Measurements from ENCODE around the gene UGDH. TPM values are rescaled to one million over a fixed set of nuclear protein-coding genes. Genes with fewer than 3 reads are reported as not detected.
"Not testable (repeated sequence)": the region's sequence is repeated elsewhere in the genome, so short reads cannot be mapped to it uniquely, and the experiment has no call there.

Gene UGDH
- total RNA-seq, 1 donor from 2014 or later: 76.2 TPM

- H3K9me3 Mint-ChIP-seq: no peaks in the 10 kb centered on the region
- TF ChIP-seq, protein P1, sequence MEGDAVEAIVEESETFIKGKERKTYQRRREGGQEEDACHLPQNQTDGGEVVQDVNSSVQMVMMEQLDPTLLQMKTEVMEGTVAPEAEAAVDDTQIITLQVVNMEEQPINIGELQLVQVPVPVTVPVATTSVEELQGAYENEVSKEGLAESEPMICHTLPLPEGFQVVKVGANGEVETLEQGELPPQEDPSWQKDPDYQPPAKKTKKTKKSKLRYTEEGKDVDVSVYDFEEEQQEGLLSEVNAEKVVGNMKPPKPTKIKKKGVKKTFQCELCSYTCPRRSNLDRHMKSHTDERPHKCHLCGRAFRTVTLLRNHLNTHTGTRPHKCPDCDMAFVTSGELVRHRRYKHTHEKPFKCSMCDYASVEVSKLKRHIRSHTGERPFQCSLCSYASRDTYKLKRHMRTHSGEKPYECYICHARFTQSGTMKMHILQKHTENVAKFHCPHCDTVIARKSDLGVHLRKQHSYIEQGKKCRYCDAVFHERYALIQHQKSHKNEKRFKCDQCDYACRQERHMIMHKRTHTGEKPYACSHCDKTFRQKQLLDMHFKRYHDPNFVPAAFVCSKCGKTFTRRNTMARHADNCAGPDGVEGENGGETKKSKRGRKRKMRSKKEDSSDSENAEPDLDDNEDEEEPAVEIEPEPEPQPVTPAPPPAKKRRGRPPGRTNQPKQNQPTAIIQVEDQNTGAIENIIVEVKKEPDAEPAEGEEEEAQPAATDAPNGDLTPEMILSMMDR (IDR thresholded peaks at IDR 0.05; ENCODE audit: unreplicated experiment): no peak
- H3K4me1 Mint-ChIP-seq: peaks cover 8% of the 10 kb centered on the region
- H3K4me3 Mint-ChIP-seq: no peak overlapping the region
- DNase-seq (ENCODE audit: low spot score in 2 of 2, unreplicated experiment in 2 of 2): no peak
- H3K27ac Mint-ChIP-seq: peak overlapping the region; percentile 20
- peaks cover 8% of the 10 kb centered on the region for H3K36me3 Mint-ChIP-seq
- no peaks in the 10 kb centered on the region for H3K27me3 Mint-ChIP-seq (ENCODE audit: low read depth)
Measured at GRCh38 chr4:39555472-39555871, 28.2 kb upstream of the UGDH start.

DNA sequence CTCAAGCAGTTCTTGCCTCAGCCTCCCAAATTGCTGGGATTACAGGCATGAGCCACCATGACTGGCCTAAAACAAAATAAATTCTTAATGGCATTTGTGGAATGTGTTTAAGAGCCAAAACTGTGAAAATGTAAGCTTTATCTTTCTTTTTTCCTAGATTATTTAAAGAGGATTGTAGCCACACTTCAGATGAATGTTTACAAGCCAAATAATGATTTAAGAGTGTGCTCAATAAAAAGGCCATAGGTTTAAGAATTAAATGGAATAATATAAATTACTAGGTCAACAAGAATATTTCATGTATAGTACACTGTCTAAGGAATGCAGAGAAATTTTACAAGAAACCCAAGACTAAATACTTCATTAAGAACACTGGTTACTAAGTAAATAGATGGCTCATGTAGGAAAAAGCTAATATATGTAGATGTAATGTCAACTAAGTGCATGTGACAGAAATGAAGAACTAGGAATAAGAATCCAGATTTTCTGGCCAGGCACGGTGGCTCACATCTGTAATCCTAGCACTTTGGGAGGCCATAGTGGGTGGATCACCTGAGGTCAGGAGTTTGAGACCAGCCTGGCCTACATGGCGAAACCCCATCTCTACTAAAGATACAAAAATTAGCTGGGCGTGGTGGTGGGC is 21.3 kb upstream of the UGDH start:
- Mint-ChIP-seq H3K27me3 (ENCODE audit: low read depth) (no peaks in the 10 kb centered on the region), H3K4me1 (peaks cover 19% of the 10 kb centered on the region), H3K4me3 (no peak overlapping the region), H3K9me3 (no peaks in the 10 kb centered on the region), H3K36me3 (peaks cover 6% of the 10 kb centered on the region), H3K27ac (no peak overlapping the region)
- DNase-seq (ENCODE audit: low spot score in 2 of 2, unreplicated experiment in 2 of 2): no peak
- TF ChIP-seq, protein P1 (IDR thresholded peaks at IDR 0.05; ENCODE audit: unreplicated experiment): no peak

GRCh38 chr4:39544580-39545315 is 17.5 kb upstream of the UGDH start:
- Mint-ChIP-seq H3K27ac (peak overlapping the region; percentile 72), H3K36me3 (peaks cover 9% of the 10 kb centered on the region), H3K9me3 (no peaks in the 10 kb centered on the region), H3K27me3 (ENCODE audit: low read depth) (no peaks in the 10 kb centered on the region), H3K4me1 (peaks cover 28% of the 10 kb centered on the region), H3K4me3 (no peak overlapping the region)
- TF ChIP-seq, protein P1 (IDR thresholded peaks at IDR 0.05; ENCODE audit: unreplicated experiment): no peak
- DNase-seq (ENCODE audit: low spot score in 2 of 2, unreplicated experiment in 2 of 2): no peak

DNA sequence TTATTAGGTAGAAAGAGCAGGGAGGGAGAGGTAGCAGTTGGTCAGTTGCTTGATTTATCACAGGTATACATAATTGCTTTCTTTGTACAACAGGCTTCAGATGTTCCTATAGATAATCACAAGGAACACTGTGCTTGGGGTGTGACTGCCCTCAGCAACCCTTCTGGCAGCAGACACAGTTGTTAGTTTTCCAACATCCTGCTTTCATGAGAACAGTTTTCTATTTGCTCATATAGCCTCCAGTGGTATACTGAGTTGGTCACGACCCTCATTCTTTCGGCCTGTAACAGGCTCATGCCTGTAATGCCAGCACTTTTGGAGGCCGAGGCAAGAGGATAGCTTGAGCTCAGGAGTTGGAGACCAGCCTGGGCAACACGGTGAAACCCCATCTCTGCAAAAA is 16.8 kb upstream of the UGDH start:
- peak overlapping the region; percentile 72 for H3K27ac Mint-ChIP-seq
- not testable (repeated sequence) for H3K27me3 Mint-ChIP-seq (ENCODE audit: low read depth); H3K9me3 Mint-ChIP-seq; DNase-seq (ENCODE audit: low spot score in 2 of 2, unreplicated experiment in 2 of 2); H3K4me3 Mint-ChIP-seq
- H3K36me3 Mint-ChIP-seq: peaks cover 12% of the 10 kb centered on the region
- H3K4me1 Mint-ChIP-seq: peaks cover 28% of the 10 kb centered on the region

DNA sequence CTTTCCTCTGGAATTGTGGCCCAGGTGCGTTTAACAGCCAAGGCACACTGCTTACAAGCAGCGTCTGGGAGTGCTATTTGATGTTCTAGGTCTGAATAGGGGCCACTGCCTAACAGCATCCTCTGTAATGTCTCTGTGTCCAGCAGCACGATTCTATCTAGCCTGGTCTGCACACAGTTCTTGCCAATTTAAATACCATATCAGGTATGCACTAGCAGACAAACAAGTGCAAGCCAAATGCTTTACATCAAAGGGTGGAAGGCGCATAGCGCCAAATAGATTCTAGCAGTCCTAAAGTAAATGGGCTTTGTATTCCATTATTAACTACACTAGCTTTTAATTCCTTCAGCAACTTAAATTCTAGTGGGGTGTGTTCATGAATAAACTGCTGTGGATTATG is 15.8 kb upstream of the UGDH start:
- DNase-seq (ENCODE audit: low spot score in 2 of 2, unreplicated experiment in 2 of 2): no peak
- H3K9me3 Mint-ChIP-seq: peaks cover 5% of the 10 kb centered on the region
- no peaks in the 10 kb centered on the region for H3K27me3 Mint-ChIP-seq (ENCODE audit: low read depth)
- peaks cover 26% of the 10 kb centered on the region for H3K4me1 Mint-ChIP-seq
- TF ChIP-seq, protein P1 (IDR thresholded peaks at IDR 0.05; ENCODE audit: unreplicated experiment): no peak
- H3K36me3 Mint-ChIP-seq: peaks cover 14% of the 10 kb centered on the region
- no peak overlapping the region for H3K4me3 Mint-ChIP-seq
- H3K27ac Mint-ChIP-seq: no peak overlapping the region

- no peaks in the 10 kb centered on the region for H3K27me3 Mint-ChIP-seq (ENCODE audit: low read depth)
- peaks cover 14% of the 10 kb centered on the region for H3K36me3 Mint-ChIP-seq
- peaks cover 25% of the 10 kb centered on the region for H3K4me1 Mint-ChIP-seq
- TF ChIP-seq, protein P1 (IDR thresholded peaks at IDR 0.05; ENCODE audit: unreplicated experiment): no peak
- no peak overlapping the region for H3K27ac Mint-ChIP-seq
- no peak for DNase-seq (ENCODE audit: low spot score in 2 of 2, unreplicated experiment in 2 of 2)
- H3K9me3 Mint-ChIP-seq: peaks cover 5% of the 10 kb centered on the region
- no peak overlapping the region for H3K4me3 Mint-ChIP-seq
Measured at GRCh38 chr4:39542611-39543012, 15.4 kb upstream of the UGDH start.

All from mesothelial cell of epicardium (in vitro differentiated cells).